ENCODE results near the gene METAP2.

DNA sequence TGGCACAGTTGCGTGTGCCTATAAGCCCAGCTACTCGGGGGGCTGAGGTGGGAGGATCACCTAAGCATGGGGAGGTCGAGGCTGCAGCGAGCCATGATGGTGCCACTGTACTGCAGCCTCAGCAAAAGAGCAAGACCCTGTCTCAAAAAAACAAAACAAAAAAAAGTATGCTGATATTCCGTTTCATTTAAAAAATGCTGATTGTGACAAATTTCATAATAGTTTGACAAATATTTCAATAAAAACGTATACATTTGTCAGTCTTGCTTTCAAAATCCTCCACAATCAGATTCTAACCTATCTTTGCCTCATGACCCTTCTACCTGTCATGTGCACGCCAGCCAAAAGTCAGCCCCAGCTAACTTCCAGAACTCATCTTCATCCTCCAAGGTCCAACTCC, 67.5 kb downstream of the METAP2 start:
- TF ChIP-seq, protein P1, sequence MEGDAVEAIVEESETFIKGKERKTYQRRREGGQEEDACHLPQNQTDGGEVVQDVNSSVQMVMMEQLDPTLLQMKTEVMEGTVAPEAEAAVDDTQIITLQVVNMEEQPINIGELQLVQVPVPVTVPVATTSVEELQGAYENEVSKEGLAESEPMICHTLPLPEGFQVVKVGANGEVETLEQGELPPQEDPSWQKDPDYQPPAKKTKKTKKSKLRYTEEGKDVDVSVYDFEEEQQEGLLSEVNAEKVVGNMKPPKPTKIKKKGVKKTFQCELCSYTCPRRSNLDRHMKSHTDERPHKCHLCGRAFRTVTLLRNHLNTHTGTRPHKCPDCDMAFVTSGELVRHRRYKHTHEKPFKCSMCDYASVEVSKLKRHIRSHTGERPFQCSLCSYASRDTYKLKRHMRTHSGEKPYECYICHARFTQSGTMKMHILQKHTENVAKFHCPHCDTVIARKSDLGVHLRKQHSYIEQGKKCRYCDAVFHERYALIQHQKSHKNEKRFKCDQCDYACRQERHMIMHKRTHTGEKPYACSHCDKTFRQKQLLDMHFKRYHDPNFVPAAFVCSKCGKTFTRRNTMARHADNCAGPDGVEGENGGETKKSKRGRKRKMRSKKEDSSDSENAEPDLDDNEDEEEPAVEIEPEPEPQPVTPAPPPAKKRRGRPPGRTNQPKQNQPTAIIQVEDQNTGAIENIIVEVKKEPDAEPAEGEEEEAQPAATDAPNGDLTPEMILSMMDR (IDR thresholded peaks at IDR 0.05; ENCODE audit: low read length) = no peak
- TF ChIP-seq EZH2 (IDR thresholded peaks at IDR 0.05; ENCODE audit: borderline replicate concordance, low read length) = no peak
